ENCODE results near the gene MAST2.

DNA sequence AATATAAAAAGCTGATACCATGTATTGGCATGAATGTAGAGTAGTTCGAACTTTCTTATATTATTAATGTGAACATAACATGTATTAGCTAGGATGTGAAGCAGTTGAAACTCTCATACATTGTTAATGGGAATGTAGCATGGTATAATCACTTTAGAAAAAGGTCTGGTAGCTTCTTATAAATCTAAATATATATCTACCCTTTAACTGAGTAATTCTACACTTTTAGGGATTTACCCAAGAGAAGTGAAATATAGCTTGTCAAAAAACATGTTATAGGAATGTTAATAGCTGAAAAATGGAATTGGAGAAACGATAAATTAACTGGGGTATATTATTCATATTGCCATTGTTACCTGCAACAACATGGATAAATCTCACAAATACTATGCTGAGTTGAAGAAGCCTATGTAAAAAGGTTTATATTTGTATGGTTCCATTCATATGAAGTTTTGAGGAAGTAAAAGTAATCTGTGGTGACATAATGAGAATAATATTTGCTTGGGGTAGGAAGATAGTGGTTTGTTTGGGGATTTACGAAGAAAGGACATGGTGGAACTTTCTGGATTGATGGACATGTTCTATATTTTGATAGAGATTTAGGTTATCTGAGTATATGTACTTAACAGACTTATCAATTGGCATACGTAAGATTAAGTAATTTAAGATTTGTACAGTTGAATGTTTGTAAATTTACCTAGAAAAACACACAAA is 76.6 kb downstream of the MAST2 start:
- TF ChIP-seq CEBPB (IDR thresholded peaks at IDR 0.05; ENCODE audit: low read depth, low read length), result no peak
- TF ChIP-seq MXI1 (IDR thresholded peaks at IDR 0.05; ENCODE audit: borderline replicate concordance, low read depth, low read length), result no peak
- TF ChIP-seq, protein P1, sequence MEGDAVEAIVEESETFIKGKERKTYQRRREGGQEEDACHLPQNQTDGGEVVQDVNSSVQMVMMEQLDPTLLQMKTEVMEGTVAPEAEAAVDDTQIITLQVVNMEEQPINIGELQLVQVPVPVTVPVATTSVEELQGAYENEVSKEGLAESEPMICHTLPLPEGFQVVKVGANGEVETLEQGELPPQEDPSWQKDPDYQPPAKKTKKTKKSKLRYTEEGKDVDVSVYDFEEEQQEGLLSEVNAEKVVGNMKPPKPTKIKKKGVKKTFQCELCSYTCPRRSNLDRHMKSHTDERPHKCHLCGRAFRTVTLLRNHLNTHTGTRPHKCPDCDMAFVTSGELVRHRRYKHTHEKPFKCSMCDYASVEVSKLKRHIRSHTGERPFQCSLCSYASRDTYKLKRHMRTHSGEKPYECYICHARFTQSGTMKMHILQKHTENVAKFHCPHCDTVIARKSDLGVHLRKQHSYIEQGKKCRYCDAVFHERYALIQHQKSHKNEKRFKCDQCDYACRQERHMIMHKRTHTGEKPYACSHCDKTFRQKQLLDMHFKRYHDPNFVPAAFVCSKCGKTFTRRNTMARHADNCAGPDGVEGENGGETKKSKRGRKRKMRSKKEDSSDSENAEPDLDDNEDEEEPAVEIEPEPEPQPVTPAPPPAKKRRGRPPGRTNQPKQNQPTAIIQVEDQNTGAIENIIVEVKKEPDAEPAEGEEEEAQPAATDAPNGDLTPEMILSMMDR (conservative IDR thresholded peaks at IDR 0.05; ENCODE audit: low read depth, low read length), result no peak
- TF ChIP-seq RCOR1 (IDR thresholded peaks at IDR 0.05; ENCODE audit: insufficient replicate concordance, low read length), result no peak
- TF ChIP-seq POLR2A (IDR thresholded peaks at IDR 0.05; ENCODE audit: low read depth, low read length), result no peak
- no peak for TF ChIP-seq BHLHE40 (IDR thresholded peaks at IDR 0.05; ENCODE audit: low read depth, low read length)

Data from IMR-90 (cell line).